Activated naive CD4-positive, alpha-beta T cell treated with anti-CD3 and anti-CD28 coated beads, Interleukin-2, amount 50 U/mL, for 16 hours (primary cell): ENCODE results near the gene SLC25A40.
"Not testable (repeated sequence)": the region's sequence is repeated elsewhere in the genome, so short reads cannot be mapped to it uniquely, and the experiment has no call there.

ENCODE experiments used
- DNase-seq: peaks from one replicate; pipeline ENCODE4 v3.0.0-alpha.2; 2020

SLC25A40 gene

GRCh38 chr7:87876040-87876868 lies at the start of gene SLC25A40, which contains the start of gene DBF4:
Gene SLC25A40, minus strand, starts transcription at chr7:87876360. Its CDS starts 17,633 bp downstream, at chr7:87858727.
Gene DBF4, plus strand, starts transcription at chr7:87876493. Its CDS starts 240 bp downstream, at chr7:87876733.
- DNase-seq = peak; percentile 97

GRCh38 chr7:87922759-87923395 lies 46.7 kb upstream of the SLC25A40 start:
- not testable (repeated sequence) for DNase-seq

- DNase-seq = no peak
Measured at GRCh38 chr7:87920578-87920977, 44.4 kb upstream of the SLC25A40 start.

GRCh38 chr7:87919875-87920274 lies 43.7 kb upstream of the SLC25A40 start:
- no peak for DNase-seq

GRCh38 chr7:87918740-87919139 lies 42.6 kb upstream of the SLC25A40 start:
- no peak for DNase-seq

GRCh38 chr7:87912121-87912520 lies 36.0 kb upstream of the SLC25A40 start:
- DNase-seq = no peak

GRCh38 chr7:87908814-87909213 lies 32.7 kb upstream of the SLC25A40 start:
- not testable (repeated sequence) for DNase-seq

- not testable (repeated sequence) for DNase-seq
Measured at GRCh38 chr7:87907136-87907906, 31.2 kb upstream of the SLC25A40 start.

GRCh38 chr7:87899255-87899654 lies 23.1 kb upstream of the SLC25A40 start:
- no peak for DNase-seq

- DNase-seq = no peak
Measured at GRCh38 chr7:87895363-87895762, 19.2 kb upstream of the SLC25A40 start.

- DNase-seq = no peak
Measured at GRCh38 chr7:87886875-87887274, 10.7 kb upstream of the SLC25A40 start.

- DNase-seq = no peak
Measured at GRCh38 chr7:87885018-87885417, 8.9 kb upstream of the SLC25A40 start.

GRCh38 chr7:87882151-87882937 lies 6.2 kb upstream of the SLC25A40 start:
- no peak for DNase-seq

GRCh38 chr7:87878208-87878735 lies 2.1 kb upstream of the SLC25A40 start:
- no peak for DNase-seq

GRCh38 chr7:87877366-87878040 lies 1.3 kb upstream of the SLC25A40 start:
- no peak for DNase-seq

- DNase-seq = peak; percentile 43
Measured at GRCh38 chr7:87876869-87877234, 692 bp upstream of the SLC25A40 start.

GRCh38 chr7:87875151-87876039 lies 765 bp downstream of the SLC25A40 start:
- peak; percentile 13 for DNase-seq

- DNase-seq = no peak
Measured at GRCh38 chr7:87874066-87874465, 2.1 kb downstream of the SLC25A40 start.

- DNase-seq = not testable (repeated sequence)
Measured at GRCh38 chr7:87873328-87873727, 2.8 kb downstream of the SLC25A40 start.

GRCh38 chr7:87872346-87872745 lies 3.8 kb downstream of the SLC25A40 start:
- DNase-seq = no peak

- no peak for DNase-seq
Measured at GRCh38 chr7:87870471-87870870, 5.7 kb downstream of the SLC25A40 start.
